Measurements from ENCODE around the gene PFKFB4. TPM values are rescaled to one million over a fixed set of nuclear protein-coding genes. Genes with fewer than 3 reads are reported as not detected.

PFKFB4 gene
- total RNA-seq, 1 donor from 2014 or later, result 19.9 TPM

DNA sequence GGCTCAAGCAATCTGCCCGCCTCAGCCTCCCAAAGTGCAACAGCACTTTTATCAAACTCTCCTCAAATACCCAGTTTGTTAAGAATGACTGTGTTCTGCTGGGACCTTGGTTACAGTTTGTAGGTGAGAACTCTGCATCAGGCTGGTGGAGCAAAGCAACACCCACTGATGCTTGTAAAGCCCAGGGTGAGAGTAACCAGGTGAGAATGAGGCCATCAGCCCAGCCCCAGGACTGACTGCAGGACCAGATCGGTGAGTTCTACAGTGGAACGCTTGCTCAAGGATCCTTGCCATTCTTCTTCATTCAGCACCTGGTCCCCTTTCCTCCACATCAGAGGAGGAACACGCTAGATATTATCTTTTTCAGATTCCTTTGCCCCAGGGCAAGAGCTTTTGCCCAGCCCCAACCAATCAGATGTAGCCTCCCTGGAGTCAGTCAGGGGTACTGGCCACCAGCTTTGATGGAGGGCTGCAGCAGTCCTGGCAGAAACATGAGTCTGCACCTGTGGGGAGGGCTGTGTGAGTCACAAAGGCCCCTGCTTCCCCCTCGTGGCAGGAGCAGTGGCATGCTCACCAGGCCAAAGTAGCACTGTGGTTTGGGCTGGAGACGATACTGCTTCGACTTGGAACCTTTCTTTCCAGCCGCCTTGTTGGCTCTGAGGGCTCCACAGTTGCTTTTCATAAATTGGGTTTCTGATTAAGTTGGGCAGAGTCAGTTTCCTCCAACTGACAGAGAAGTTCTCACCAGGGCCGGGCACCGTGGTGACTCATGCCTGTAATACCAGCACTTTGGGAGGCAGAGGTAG lies 49.1 kb downstream of the PFKFB4 start:
- Mint-ChIP-seq H3K4me1 (ENCODE audit: low read depth) (peaks cover 30% of the 10 kb centered on the region), H3K27me3 (ENCODE audit: low read depth) (no peaks in the 10 kb centered on the region), H3K27ac (ENCODE audit: unreplicated experiment) (peak overlapping the region; percentile 46), H3K36me3 (ENCODE audit: low read depth) (no peaks in the 10 kb centered on the region), H3K4me3 (ENCODE audit: unreplicated experiment) (no peak overlapping the region), H3K9me3 (ENCODE audit: low read depth) (no peaks in the 10 kb centered on the region)
- TF ChIP-seq, protein P1, sequence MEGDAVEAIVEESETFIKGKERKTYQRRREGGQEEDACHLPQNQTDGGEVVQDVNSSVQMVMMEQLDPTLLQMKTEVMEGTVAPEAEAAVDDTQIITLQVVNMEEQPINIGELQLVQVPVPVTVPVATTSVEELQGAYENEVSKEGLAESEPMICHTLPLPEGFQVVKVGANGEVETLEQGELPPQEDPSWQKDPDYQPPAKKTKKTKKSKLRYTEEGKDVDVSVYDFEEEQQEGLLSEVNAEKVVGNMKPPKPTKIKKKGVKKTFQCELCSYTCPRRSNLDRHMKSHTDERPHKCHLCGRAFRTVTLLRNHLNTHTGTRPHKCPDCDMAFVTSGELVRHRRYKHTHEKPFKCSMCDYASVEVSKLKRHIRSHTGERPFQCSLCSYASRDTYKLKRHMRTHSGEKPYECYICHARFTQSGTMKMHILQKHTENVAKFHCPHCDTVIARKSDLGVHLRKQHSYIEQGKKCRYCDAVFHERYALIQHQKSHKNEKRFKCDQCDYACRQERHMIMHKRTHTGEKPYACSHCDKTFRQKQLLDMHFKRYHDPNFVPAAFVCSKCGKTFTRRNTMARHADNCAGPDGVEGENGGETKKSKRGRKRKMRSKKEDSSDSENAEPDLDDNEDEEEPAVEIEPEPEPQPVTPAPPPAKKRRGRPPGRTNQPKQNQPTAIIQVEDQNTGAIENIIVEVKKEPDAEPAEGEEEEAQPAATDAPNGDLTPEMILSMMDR (IDR thresholded peaks at IDR 0.05), result peak; percentile 76
- DNase-seq (ENCODE audit: low spot score), result peak; percentile 75

DNA sequence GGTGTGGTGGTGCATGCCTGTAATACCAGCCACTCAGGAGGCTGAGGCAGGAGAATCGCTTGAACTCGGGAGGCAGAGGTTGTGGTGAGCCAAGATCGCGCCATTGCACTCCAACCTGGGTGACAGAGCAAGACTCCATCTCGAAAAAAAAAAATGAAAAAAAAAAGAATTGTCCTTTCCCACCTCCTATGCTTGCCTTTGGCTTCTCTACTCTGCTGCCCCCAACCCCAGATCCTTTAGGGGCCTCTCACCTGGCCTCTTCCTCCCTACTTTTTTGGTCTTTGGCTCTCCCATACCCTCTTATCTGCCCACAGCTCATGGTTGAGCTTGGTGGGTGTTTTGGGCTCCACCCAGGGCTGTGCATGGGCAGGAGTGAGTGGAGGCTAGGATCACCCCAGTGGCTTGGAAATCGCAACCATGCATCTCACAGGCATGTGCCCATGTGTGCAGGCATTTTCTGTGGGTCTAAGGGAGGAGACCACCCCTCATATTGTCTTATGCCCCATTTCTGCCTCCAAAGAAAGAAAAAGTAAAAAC lies 50.6 kb downstream of the PFKFB4 start:
- TF ChIP-seq, protein P1 (IDR thresholded peaks at IDR 0.05), result no peak
- Mint-ChIP-seq H3K36me3 (ENCODE audit: low read depth) (no peaks in the 10 kb centered on the region), H3K9me3 (ENCODE audit: low read depth) (no peaks in the 10 kb centered on the region), H3K27ac (ENCODE audit: unreplicated experiment) (no peak overlapping the region), H3K4me3 (ENCODE audit: unreplicated experiment) (no peak overlapping the region), H3K4me1 (ENCODE audit: low read depth) (peaks cover 39% of the 10 kb centered on the region), H3K27me3 (ENCODE audit: low read depth) (no peaks in the 10 kb centered on the region)
- peak; percentile 30 for DNase-seq (ENCODE audit: low spot score)

DNA sequence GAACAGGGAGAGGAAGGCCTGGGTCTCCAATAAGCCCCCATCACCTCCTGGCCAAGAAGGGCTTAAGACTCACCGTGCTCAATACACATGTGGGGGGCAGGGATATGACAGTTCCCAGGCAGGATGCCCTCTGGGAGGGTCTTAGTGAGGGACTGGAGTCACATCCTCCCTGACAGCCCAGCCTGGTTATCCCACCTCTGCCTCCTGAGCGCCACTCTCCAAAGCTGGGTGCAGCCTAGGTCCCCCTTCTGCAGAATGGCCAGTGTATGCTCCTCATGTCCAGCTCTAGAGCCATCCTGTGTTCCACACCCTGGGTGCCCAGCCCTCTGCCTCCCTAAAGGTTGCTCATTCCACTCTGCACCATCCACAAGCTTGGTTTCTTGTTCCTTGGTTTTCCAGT lies 51.5 kb downstream of the PFKFB4 start:
- Mint-ChIP-seq H3K27me3 (ENCODE audit: low read depth) (no peaks in the 10 kb centered on the region), H3K9me3 (ENCODE audit: low read depth) (no peaks in the 10 kb centered on the region), H3K4me3 (ENCODE audit: unreplicated experiment) (no peak overlapping the region), H3K27ac (ENCODE audit: unreplicated experiment) (peak overlapping the region; percentile 49), H3K36me3 (ENCODE audit: low read depth) (no peaks in the 10 kb centered on the region), H3K4me1 (ENCODE audit: low read depth) (peaks cover 39% of the 10 kb centered on the region)
- TF ChIP-seq, protein P1 (IDR thresholded peaks at IDR 0.05), result no peak
- peak; percentile 57 for DNase-seq (ENCODE audit: low spot score)

DNA sequence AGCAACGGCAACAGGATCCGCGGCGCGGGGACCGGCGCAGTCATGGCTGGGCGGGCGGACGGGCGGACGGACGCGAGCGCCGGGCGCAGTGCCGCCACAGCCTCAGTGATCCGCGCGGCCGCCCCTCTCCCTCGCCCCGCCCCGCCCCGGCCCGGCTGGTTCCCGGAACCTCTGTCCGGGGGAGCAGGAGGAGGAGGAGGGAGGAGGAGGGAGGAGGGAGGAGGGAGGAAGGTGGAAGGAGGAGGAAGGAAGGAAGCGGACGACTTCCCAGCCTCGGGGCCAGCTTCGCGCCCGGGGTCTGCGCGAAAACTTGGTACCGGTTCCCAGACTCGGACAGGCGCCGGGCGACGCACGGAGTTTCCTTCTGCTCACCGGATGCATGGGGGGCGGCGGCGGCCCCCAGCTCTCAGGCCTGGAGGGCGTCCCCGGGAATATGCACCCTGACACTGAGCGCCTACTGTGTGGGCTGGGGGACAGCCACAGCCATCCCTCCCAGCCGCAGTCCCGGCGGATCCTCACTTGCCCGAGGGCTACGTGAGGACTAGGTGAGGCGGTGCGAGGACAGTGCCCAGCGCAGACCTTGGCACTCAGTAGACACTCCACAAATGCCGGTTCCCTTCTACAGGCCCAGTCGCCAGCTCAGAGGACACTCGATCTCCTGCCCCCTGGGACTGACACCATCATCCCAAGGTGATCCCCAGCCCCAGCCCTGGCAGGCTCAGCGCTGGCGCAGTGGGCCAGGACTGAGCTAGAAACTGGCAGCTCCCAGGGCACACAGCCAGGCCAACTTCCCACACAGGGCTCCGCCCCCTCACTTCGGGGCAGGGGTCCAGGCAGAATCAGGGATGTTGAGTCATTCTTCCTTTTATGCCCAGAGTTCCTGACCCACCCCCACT lies 52.3 kb downstream of the PFKFB4 start, which contains the start of gene SHISA5:
Gene SHISA5, minus strand, starts transcription at position 124 of the 896 bp plus-strand sequence. Its CDS starts 80 bp downstream, at position 44.
- DNase-seq (ENCODE audit: low spot score), result peak; percentile 83
- H3K9me3 Mint-ChIP-seq (ENCODE audit: low read depth), result no peaks in the 10 kb centered on the region
- TF ChIP-seq, protein P1 (IDR thresholded peaks at IDR 0.05), result no peak
- H3K27me3 Mint-ChIP-seq (ENCODE audit: low read depth), result no peaks in the 10 kb centered on the region
- no peaks in the 10 kb centered on the region for H3K36me3 Mint-ChIP-seq (ENCODE audit: low read depth)
- peaks cover 39% of the 10 kb centered on the region for H3K4me1 Mint-ChIP-seq (ENCODE audit: low read depth)
- peak within 1 kb of the TSS; percentile 78 for H3K4me3 Mint-ChIP-seq (ENCODE audit: unreplicated experiment)
- H3K27ac Mint-ChIP-seq (ENCODE audit: unreplicated experiment), result peak within 1 kb of the TSS; percentile 80
